K562 (cell line): ENCODE results near the gene COL15A1. TPM values are rescaled to one million over a fixed set of nuclear protein-coding genes. Genes with fewer than 3 reads are reported as not detected.

Source experiments
- CAMTA2 ChIP-seq: fragments of 250-450 bp; sonication (Bioruptor Pico); conservative IDR thresholded peaks from 2 replicates; pipeline ENCODE4 v1.5.1; 2022
- CHD1 ChIP-seq: fragments of 200-600 bp; sonication (generic); IDR thresholded peaks from one replicate; pipeline ENCODE4 v1.6.1; 2012; ENCODE audit warnings: mild to moderate bottlenecking, moderate library complexity, low read length, inconsistent platforms
- CXXC5 ChIP-seq: fragments of 250-450 bp; sonication (Bioruptor Pico); IDR thresholded peaks from 2 replicates; pipeline ENCODE4 v1.8.0; 2022; ENCODE audit warnings: inconsistent platforms, mild to moderate bottlenecking, moderate library complexity
- FOXM1 ChIP-seq, 2 experiments: fragments of 450-650 bp in 1 of 2; sonication (generic) in 1 of 2; formaldehyde crosslinking in 1 of 2; IDR thresholded peaks; 2 replicates each; pipeline versions ENCODE4 v1.6.1 to v1.9.0; 2017 to 2022; ENCODE audit warnings: low read depth in 2 of 2, mild to moderate bottlenecking in 2 of 2, missing genetic modification reagents in 1 of 2, moderate library complexity in 1 of 2
- HCFC1 ChIP-seq: IDR thresholded peaks from 2 replicates; pipeline ENCODE4 v1.6.1; 2012; ENCODE audit warnings: low read depth, low read length, improper control_type of control experiment
- LCOR ChIP-seq: sonication (generic); formaldehyde crosslinking; IDR thresholded peaks from 2 replicates; pipeline ENCODE4 v1.8.0; 2022; ENCODE audit warnings: mild to moderate bottlenecking, missing genetic modification reagents
- MAFK ChIP-seq: IDR thresholded peaks from 2 replicates; pipeline ENCODE4 v1.6.1; 2011; ENCODE audit warnings: low read length, improper control_type of control experiment
- MECOM ChIP-seq: fragments of 250-450 bp; sonication (Bioruptor Pico); IDR thresholded peaks from 2 replicates; pipeline ENCODE4 v1.8.0; 2022; ENCODE audit warnings: inconsistent platforms
- MIER1 ChIP-seq: fragments of 450-650 bp; IDR thresholded peaks from 2 replicates; pipeline ENCODE4 v1.6.1; 2016; ENCODE audit warnings: antibody characterized with exemption, mild to moderate bottlenecking, low read depth
- MYNN ChIP-seq, 2 experiments: sonication (generic); formaldehyde crosslinking in 1 of 2; IDR thresholded peaks; 2 replicates each; pipeline versions ENCODE4 v1.5.0 to v1.6.1; 2016 to 2020; ENCODE audit warnings: antibody characterized with exemption in 1 of 2, missing genetic modification reagents in 1 of 2
- NFXL1 ChIP-seq: fragments of 450-650 bp; formaldehyde crosslinking; IDR thresholded peaks from 2 replicates; pipeline ENCODE4 v1.4.0; 2021; ENCODE audit warnings: mild to moderate bottlenecking
- NR1H2 ChIP-seq: sonication (generic); formaldehyde crosslinking; IDR thresholded peaks from 2 replicates; pipeline ENCODE4 v1.4.0; 2020; ENCODE audit warnings: mild to moderate bottlenecking, missing genetic modification reagents
- OTX1 ChIP-seq: fragments of 450-650 bp; formaldehyde crosslinking; IDR thresholded peaks from 2 replicates; pipeline ENCODE4 v1.4.0; 2022; ENCODE audit warnings: mild to moderate bottlenecking
- PHF8 ChIP-seq: fragments of 200-600 bp; sonication (generic); IDR thresholded peaks from 2 replicates; pipeline ENCODE4 v1.6.1; 2012; ENCODE audit warnings: mixed run types, mild to moderate bottlenecking, inconsistent platforms, low read length, moderate library complexity, borderline replicate concordance
- RFX7 ChIP-seq: fragments of 250-450 bp; sonication (Bioruptor Pico); IDR thresholded peaks from 2 replicates; pipeline ENCODE4 v1.5.1; 2021; ENCODE audit warnings: mild to moderate bottlenecking
- SMARCA4 ChIP-seq: fragments of 450-650 bp; IDR thresholded peaks from 2 replicates; pipeline ENCODE4 v1.6.1; 2016
- TCF7L2 ChIP-seq: fragments of 150-350 bp; IDR thresholded peaks from 2 replicates; pipeline ENCODE4 v1.6.1; 2016; ENCODE audit warnings: low read depth, mild to moderate bottlenecking, low read length, moderate library complexity
- ZNF232 ChIP-seq: sonication (generic); formaldehyde crosslinking; IDR thresholded peaks from 2 replicates; pipeline ENCODE4 v1.8.0; 2022; ENCODE audit warnings: mild to moderate bottlenecking, missing genetic modification reagents
- polyA plus RNA-seq, 8 experiments: library from polyadenylated mRNA; depleted of rRNA in 4 of 8; stranded (reverse) in 5 of 8; unstranded in 3 of 8; fragments of >200 nt; fragmentation: Nextera tagmentation in 2 of 8; fragmentation: Illumina TruSeq in 1 of 8; extraction: Ambion mirVana in 2 of 8; extraction: Trizol in 1 of 8; gene quantifications; 2 replicates each; pipeline versions ENCODE4 v1.2.1 to v1.2.3, GENCODE V29; 2011 to 2014; ENCODE audit warnings: inconsistent platforms in 1 of 8, missing spikeins in 1 of 8
- total RNA-seq, 7 experiments: library from RNA; depleted of rRNA in 6 of 7; stranded (reverse); fragments of >200 nt in 6 of 7; fragmentation: Illumina TruSeq in 2 of 7; extraction: Trizol in 2 of 7; gene quantifications; 2 replicates each; pipeline versions ENCODE4 v1.2.1 to v1.2.3, GENCODE V29; 2011 to 2021; ENCODE audit warnings: low replicate concordance in 1 of 7
- TF ChIP-seq, protein P1 (sequence below): IDR thresholded peaks from 2 replicates; pipeline ENCODE4 v1.6.1; 2014; ENCODE audit warnings: antibody characterized with exemption
- TF ChIP-seq, protein P2 (sequence below), 2 experiments: fragments of 450-650 bp in 1 of 2; IDR thresholded peaks; 2 replicates each; pipeline ENCODE4 v1.6.1; 2011 to 2017; ENCODE audit warnings: low read depth in 2 of 2, antibody characterized with exemption in 1 of 2, borderline replicate concordance in 1 of 2, low read length in 1 of 2, mild to moderate bottlenecking in 1 of 2, mixed read lengths in 1 of 2; ENCODE audit not compliant: control insufficient read depth in 1 of 2
- TF ChIP-seq, protein P3 (sequence below): fragments of 450-650 bp; formaldehyde crosslinking; conservative IDR thresholded peaks from 2 replicates; pipeline ENCODE4 v1.4.0; 2022; ENCODE audit warnings: mild to moderate bottlenecking, missing genetic modification characterization

Gene COL15A1
- total and polyA plus RNA-seq, 9 of the 15 experiments (the other 6 are each of a cell fraction or from before 2014, with no cell fraction given), result 0.46 to 5.1 (median 2.6) TPM

DNA sequence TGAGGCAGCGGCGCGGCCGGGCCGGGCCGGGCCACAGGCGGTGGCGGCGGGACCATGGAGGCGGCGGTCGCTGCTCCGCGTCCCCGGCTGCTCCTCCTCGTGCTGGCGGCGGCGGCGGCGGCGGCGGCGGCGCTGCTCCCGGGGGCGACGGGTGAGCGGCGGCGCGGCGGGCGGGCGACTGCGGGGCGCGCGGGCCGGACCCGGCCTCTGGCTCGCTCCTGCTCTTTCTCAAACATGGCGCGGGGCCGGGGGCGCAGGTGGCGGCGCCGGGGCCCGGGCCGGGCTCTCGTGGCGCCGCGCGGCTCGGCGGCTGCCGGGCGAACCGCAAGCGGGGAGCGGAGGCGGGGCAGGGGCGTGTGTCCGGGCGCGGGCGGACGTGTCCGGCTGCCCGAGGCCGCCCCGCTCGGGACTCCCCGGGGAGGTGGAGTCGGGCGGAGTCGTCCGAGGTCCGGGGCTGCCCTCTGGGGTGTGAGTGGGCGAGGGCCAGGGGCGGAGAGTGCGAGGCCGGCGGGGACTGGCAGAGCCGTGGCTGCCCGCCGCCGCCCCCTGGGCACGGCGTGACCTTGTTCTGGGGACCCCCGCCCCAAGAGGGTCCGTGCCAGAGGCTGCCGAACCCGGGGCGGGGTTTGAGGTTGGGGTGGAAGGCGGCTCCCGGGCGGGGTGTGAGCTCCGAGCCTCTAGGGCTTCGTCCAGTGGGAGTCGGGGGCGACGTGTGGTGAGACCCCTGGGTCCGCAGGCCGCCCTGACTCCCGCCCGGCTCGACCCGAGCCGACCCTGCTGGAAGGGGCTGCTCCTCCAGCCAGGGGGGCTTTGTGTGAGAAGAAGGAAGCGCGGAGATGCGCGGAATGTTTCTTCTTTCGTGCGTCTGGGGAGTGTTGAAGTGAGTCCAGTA, 161.7 kb downstream of the COL15A1 start (continued):
- no peak for TF ChIP-seq OTX1 (CRISPR knock-in tag)
- no peak for TF ChIP-seq HCFC1
- no peak for TF ChIP-seq SMARCA4
- TF ChIP-seq CHD1, result peak; percentile 22
- TF ChIP-seq ZNF232, result no peak
- TF ChIP-seq TCF7L2, result no peak
- no peak for TF ChIP-seq RFX7 (CRISPR knock-in tag)
- TF ChIP-seq MIER1, result no peak
- no peak for TF ChIP-seq MAFK
- TF ChIP-seq MECOM (CRISPR knock-in tag), result no peak
- TF ChIP-seq, protein P1, sequence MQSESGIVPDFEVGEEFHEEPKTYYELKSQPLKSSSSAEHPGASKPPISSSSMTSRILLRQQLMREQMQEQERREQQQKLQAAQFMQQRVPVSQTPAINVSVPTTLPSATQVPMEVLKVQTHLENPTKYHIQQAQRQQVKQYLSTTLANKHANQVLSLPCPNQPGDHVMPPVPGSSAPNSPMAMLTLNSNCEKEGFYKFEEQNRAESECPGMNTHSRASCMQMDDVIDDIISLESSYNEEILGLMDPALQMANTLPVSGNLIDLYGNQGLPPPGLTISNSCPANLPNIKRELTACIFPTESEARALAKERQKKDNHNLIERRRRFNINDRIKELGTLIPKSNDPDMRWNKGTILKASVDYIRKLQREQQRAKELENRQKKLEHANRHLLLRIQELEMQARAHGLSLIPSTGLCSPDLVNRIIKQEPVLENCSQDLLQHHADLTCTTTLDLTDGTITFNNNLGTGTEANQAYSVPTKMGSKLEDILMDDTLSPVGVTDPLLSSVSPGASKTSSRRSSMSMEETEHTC, result no peak
- TF ChIP-seq NFXL1 (CRISPR knock-in tag), result no peak
- TF ChIP-seq, protein P2, sequence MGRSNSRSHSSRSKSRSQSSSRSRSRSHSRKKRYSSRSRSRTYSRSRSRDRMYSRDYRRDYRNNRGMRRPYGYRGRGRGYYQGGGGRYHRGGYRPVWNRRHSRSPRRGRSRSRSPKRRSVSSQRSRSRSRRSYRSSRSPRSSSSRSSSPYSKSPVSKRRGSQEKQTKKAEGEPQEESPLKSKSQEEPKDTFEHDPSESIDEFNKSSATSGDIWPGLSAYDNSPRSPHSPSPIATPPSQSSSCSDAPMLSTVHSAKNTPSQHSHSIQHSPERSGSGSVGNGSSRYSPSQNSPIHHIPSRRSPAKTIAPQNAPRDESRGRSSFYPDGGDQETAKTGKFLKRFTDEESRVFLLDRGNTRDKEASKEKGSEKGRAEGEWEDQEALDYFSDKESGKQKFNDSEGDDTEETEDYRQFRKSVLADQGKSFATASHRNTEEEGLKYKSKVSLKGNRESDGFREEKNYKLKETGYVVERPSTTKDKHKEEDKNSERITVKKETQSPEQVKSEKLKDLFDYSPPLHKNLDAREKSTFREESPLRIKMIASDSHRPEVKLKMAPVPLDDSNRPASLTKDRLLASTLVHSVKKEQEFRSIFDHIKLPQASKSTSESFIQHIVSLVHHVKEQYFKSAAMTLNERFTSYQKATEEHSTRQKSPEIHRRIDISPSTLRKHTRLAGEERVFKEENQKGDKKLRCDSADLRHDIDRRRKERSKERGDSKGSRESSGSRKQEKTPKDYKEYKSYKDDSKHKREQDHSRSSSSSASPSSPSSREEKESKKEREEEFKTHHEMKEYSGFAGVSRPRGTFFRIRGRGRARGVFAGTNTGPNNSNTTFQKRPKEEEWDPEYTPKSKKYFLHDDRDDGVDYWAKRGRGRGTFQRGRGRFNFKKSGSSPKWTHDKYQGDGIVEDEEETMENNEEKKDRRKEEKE (IDR thresholded peaks at IDR 0.05; ENCODE audit: borderline replicate concordance in 1 of 2, control insufficient read depth in 1 of 2, low read depth in 2 of 2, low read length in 1 of 2), result no peak
- TF ChIP-seq FOXM1 (IDR thresholded peaks at IDR 0.05; ENCODE audit: low read depth), result no peak
- TF ChIP-seq FOXM1 (CRISPR knock-in tag; IDR thresholded peaks at IDR 0.05; ENCODE audit: low read depth), result no peak
- peak; percentile 60; the same call in 1 of the 2 replicates for TF ChIP-seq PHF8
- TF ChIP-seq, protein P3, sequence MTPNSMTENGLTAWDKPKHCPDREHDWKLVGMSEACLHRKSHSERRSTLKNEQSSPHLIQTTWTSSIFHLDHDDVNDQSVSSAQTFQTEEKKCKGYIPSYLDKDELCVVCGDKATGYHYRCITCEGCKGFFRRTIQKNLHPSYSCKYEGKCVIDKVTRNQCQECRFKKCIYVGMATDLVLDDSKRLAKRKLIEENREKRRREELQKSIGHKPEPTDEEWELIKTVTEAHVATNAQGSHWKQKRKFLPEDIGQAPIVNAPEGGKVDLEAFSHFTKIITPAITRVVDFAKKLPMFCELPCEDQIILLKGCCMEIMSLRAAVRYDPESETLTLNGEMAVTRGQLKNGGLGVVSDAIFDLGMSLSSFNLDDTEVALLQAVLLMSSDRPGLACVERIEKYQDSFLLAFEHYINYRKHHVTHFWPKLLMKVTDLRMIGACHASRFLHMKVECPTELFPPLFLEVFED, result no peak
- TF ChIP-seq NR1H2 (CRISPR knock-in tag), result no peak
- no peak for TF ChIP-seq CAMTA2 (CRISPR knock-in tag)
- TF ChIP-seq MYNN (IDR thresholded peaks at IDR 0.05), result no peak
- TF ChIP-seq MYNN (CRISPR knock-in tag; IDR thresholded peaks at IDR 0.05), result no peak
- no peak for TF ChIP-seq LCOR
- peak; percentile 66 for TF ChIP-seq CXXC5
